K562 (cell line): Measurements from ENCODE around the gene BLVRA. TPM values are rescaled to one million over a fixed set of nuclear protein-coding genes. Genes with fewer than 3 reads are reported as not detected.
A peak's percentile ranks its signal among the peaks of the same experiment; 100 is the strongest.
"Not testable (repeated sequence)": the region's sequence is repeated elsewhere in the genome, so short reads cannot be mapped to it uniquely, and the experiment has no call there.

ENCODE experiments used
- ATAC-seq: fragments of 200-7000 bp; cut with Tn5 transposase; 3 replicates; pipeline ENCODE4 v1.9.1; 2020; ENCODE audit warnings: moderate library complexity
- BruUV-seq: library from RNA; stranded (reverse); fragments of 400-500 nt; replicated peaks from 2 replicates; lab custom pipeline; 2021; lab: Mats Ljungman, UMichigan
- CTCF ChIA-PET: fragments of 300-600 bp; formaldehyde crosslinking; extraction: SDS; loops from one replicate; lab custom pipeline; 2021; ENCODE audit warnings: low intra/inter-chr PET ratio; lab: Yijun Ruan, JAX
- POLR2A ChIA-PET: fragments of 300-600, 350-650 bp; sonication (Branson Sonifier 250); formaldehyde crosslinking; extraction: SDS; loops from one replicate; lab custom pipeline; 2021; ENCODE audit warnings: antibody characterized with exemption, inconsistent platforms; lab: Yijun Ruan, JAX
- DNase-seq, 4 experiments: peaks; one replicate each; pipeline versions ENCODE4 v3.0.0 to v3.0.0-alpha.2; 2011 to 2018; ENCODE audit warnings: low spot score in 3 of 4, mixed read lengths in 3 of 4; ENCODE audit errors: extremely low read depth in 1 of 4
- FAIRE-seq: peaks from 2 replicates; lab custom pipeline; 2011; peaks lifted over from hg19 to GRCh38; lab: Jason Lieb, UNC
- H2AFZ ChIP-seq: 2 replicates; pipeline ENCODE4 v1.6.0; 2011; ENCODE audit warnings: low read depth, low read length, control low read depth, inconsistent platforms
- H3K27ac ChIP-seq: fragments of 200-600 bp; 3 replicates; pipeline ENCODE4 v1.8.0; 2011; ENCODE audit warnings: low read depth, mild to moderate bottlenecking, control low read depth, inconsistent platforms, low read length, moderate library complexity, mixed read lengths; ENCODE audit errors: extremely low read depth
- H3K27me3 ChIP-seq, 2 experiments: fragments of 300-600 bp in 1 of 2; 2 replicates in 1 of 2; 3 replicates in 1 of 2; pipeline versions ENCODE4 v1.6.0 to v1.8.0; 2011; ENCODE audit warnings: inconsistent platforms in 2 of 2, low read length in 2 of 2, mild to moderate bottlenecking in 1 of 2, mixed read lengths in 1 of 2, moderate library complexity in 1 of 2; ENCODE audit not compliant: control insufficient read depth in 2 of 2, insufficient read depth in 2 of 2
- H3K36me3 ChIP-seq: fragments of 300-600 bp; 3 replicates; pipeline ENCODE4 v1.8.0; 2011; ENCODE audit warnings: mild to moderate bottlenecking, low read length, inconsistent platforms; ENCODE audit not compliant: control insufficient read depth, insufficient read depth
- H3K4me1 ChIP-seq, 2 experiments: fragments of 200-600 bp in 1 of 2; replicated peaks in 1 of 2; 2 replicates in 1 of 2; 3 replicates in 1 of 2; pipeline versions ENCODE4 v1.5.1 to v1.8.0; 2011; ENCODE audit warnings: inconsistent platforms in 2 of 2, low read length in 2 of 2, mild to moderate bottlenecking in 1 of 2, mixed read lengths in 1 of 2, moderate library complexity in 1 of 2; ENCODE audit not compliant: control insufficient read depth in 2 of 2, insufficient read depth in 2 of 2
- H3K4me2 ChIP-seq: 2 replicates; pipeline ENCODE4 v1.6.1; 2011; ENCODE audit warnings: low read length, control low read depth, inconsistent platforms, mixed read lengths; ENCODE audit not compliant: insufficient read depth
- H3K4me3 ChIP-seq: fragments of 200-600 bp; sonication (generic), shearing (Covaris generic); 2 replicates; pipeline ENCODE4 v1.5.1; 2016; ENCODE audit warnings: control low read depth, inconsistent platforms
- H3K79me2 ChIP-seq: fragments of 200-600 bp; 3 replicates; pipeline ENCODE4 v1.8.0; 2011; ENCODE audit warnings: low read length, inconsistent platforms; ENCODE audit not compliant: control insufficient read depth, insufficient read depth
- H3K9ac ChIP-seq, 2 experiments: 2 replicates each; pipeline versions ENCODE4 v1.6.0 to v1.6.1; 2011; ENCODE audit warnings: low read depth in 2 of 2, low read length in 2 of 2, control low read depth in 1 of 2, inconsistent platforms in 1 of 2, mild to moderate bottlenecking in 1 of 2, mixed read lengths in 1 of 2; ENCODE audit not compliant: insufficient read depth in 1 of 2
- H3K9me1 ChIP-seq: one replicate; pipeline ENCODE4 v1.6.0; 2011; ENCODE audit warnings: inconsistent platforms, mild to moderate bottlenecking, low read length, moderate library complexity; ENCODE audit not compliant: control insufficient read depth, insufficient read depth
- H3K9me3 ChIP-seq: replicated peaks from 2 replicates; pipeline ENCODE4 v1.5.1; 2011; ENCODE audit warnings: low read depth, low read length, inconsistent platforms; ENCODE audit not compliant: control insufficient read depth, insufficient read depth
- H4K20me1 ChIP-seq: replicated peaks from 2 replicates; pipeline ENCODE4 v1.6.1; 2011; ENCODE audit warnings: low read length, inconsistent platforms, mixed read lengths; ENCODE audit not compliant: control insufficient read depth, insufficient read depth
- CBX3 ChIP-seq, 2 experiments: IDR thresholded peaks; 1 replicate in 1 of 2; 2 replicates in 1 of 2; pipeline ENCODE4 v1.6.1; 2012; ENCODE audit warnings: inconsistent platforms in 2 of 2, low read length in 2 of 2, borderline replicate concordance in 1 of 2, control low read depth in 1 of 2
- in situ Hi-C: fragments of 300-500 bp; cut with MboI; formaldehyde crosslinking; loops from 4 replicates; pipeline ENCODE4 v1.15.0; 2018; ENCODE audit warnings: inconsistent platforms, mixed read lengths
- intact Hi-C: fragments of 100-400 bp; cut with micrococcal nuclease; formaldehyde crosslinking; loops from 2 replicates; pipeline ENCODE4 v1.14.2; 2022
- polyA plus RNA-seq, 8 experiments: library from polyadenylated mRNA; depleted of rRNA in 4 of 8; stranded (reverse) in 5 of 8; unstranded in 3 of 8; fragments of >200 nt; fragmentation: Nextera tagmentation in 2 of 8; fragmentation: Illumina TruSeq in 1 of 8; extraction: Ambion mirVana in 2 of 8; extraction: Trizol in 1 of 8; gene quantifications; 2 replicates each; pipeline versions ENCODE4 v1.2.1 to v1.2.3, GENCODE V29; 2011 to 2014; ENCODE audit warnings: inconsistent platforms in 1 of 8, missing spikeins in 1 of 8
- total RNA-seq, 7 experiments: library from RNA; depleted of rRNA in 6 of 7; stranded (reverse); fragments of >200 nt in 6 of 7; fragmentation: Illumina TruSeq in 2 of 7; extraction: Trizol in 2 of 7; gene quantifications; 2 replicates each; pipeline versions ENCODE4 v1.2.1 to v1.2.3, GENCODE V29; 2011 to 2021; ENCODE audit warnings: low replicate concordance in 1 of 7
- TF ChIP-seq, protein P1 (sequence below): fragments of 450-650 bp; IDR thresholded peaks from 2 replicates; pipeline ENCODE4 v1.6.1; 2018; ENCODE audit warnings: mild to moderate bottlenecking, low read depth; ENCODE audit not compliant: partially characterized antibody

The BLVRA gene
- total and polyA plus RNA-seq, 9 of the 15 experiments (the other 6 are each of a cell fraction or from before 2014, with no cell fraction given): 48.5 to 147 (median 61.5) TPM

DNA sequence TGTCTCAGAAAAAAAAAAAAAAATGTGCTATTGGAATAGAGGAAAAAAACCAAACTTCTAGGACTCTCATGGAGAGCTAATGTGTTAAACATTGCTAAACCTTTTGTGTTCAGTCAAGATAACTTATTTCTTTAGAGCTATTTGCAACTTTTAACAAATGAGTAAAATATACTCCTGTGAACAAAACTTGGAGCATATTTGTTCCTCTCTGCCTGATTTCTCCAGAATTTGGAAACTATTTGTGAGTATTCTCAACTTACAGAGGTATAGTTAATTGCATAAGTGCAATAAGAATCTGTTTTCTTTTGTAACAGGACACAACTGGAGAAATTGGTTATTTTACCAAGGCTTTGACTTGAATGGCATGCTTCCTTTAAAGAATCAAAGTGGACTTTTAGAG, 72.4 kb downstream of the BLVRA start:
- CTCF ChIA-PET, FAIRE-seq: not testable (repeated sequence)
- in situ Hi-C loops: loop anchor here (10.0 to 25.0 kb wide), 3 partner anchors 246 to 1894 kb away; partner anchors contain the start of gene STK17A

More for the DNA sequence above, 72.4 kb downstream of the BLVRA start:
- H3K27me3 ChIP-seq: peaks cover 8 to 15% of the 10 kb centered on the region in 2 experiments; a peak in 4 of 5 replicates
- H3K4me1 ChIP-seq, H3K9me1 ChIP-seq, H3K4me2 ChIP-seq, H4K20me1 ChIP-seq, DNase-seq, H2AFZ ChIP-seq, H3K9me3 ChIP-seq, POLR2A ChIA-PET, BruUV-seq, H3K4me3 ChIP-seq, ATAC-seq, H3K36me3 ChIP-seq, H3K79me2 ChIP-seq, H3K9ac ChIP-seq, H3K27ac ChIP-seq: not testable (repeated sequence)
- intact Hi-C loops: loop anchor here (10.0 kb wide), 1 partner anchor 1886 kb away; no protein-coding TSS in a partner anchor
- TF ChIP-seq, protein P1, sequence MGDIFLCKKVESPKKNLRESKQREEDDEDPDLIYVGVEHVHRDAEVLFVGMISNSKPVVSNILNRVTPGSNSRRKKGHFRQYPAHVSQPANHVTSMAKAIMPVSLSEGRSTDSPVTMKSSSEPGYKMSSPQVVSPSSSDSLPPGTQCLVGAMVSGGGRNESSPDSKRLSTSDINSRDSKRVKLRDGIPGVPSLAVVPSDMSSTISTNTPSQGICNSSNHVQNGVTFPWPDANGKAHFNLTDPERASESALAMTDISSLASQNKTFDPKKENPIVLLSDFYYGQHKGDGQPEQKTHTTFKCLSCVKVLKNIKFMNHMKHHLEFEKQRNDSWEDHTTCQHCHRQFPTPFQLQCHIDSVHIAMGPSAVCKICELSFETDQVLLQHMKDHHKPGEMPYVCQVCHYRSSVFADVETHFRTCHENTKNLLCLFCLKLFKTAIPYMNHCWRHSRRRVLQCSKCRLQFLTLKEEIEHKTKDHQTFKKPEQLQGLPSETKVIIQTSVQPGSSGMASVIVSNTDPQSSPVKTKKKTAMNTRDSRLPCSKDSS: peak; percentile 16
- 0 out of 3 replicates have a peak, but pooled peaks of 1 of the 2 experiments have one; percentile 39 for TF ChIP-seq CBX3 (IDR thresholded peaks at IDR 0.05; ENCODE audit: borderline replicate concordance in 1 of 2, low read length in 2 of 2)
